K562 (cell line): ENCODE measurements around the gene CT47A1.

Experiments
- BRD4 ChIP-seq: fragments of 200-600 bp; sonication (generic); IDR thresholded peaks from 2 replicates; pipeline ENCODE4 v1.6.1; 2017; ENCODE audit warnings: inconsistent platforms
- CBX5 ChIP-seq: IDR thresholded peaks from 2 replicates; pipeline ENCODE4 v1.6.1; 2014; ENCODE audit warnings: low read depth, borderline replicate concordance
- CHD1 ChIP-seq: fragments of 200-600 bp; sonication (generic); IDR thresholded peaks from one replicate; pipeline ENCODE4 v1.6.1; 2012; ENCODE audit warnings: mild to moderate bottlenecking, moderate library complexity, low read length, inconsistent platforms
- NCOR1 ChIP-seq: fragments of 450-650 bp; IDR thresholded peaks from 2 replicates; pipeline ENCODE4 v1.6.1; 2016; ENCODE audit warnings: mild to moderate bottlenecking, moderate library complexity
- TARDBP ChIP-seq: fragments of 450-650 bp; IDR thresholded peaks from 2 replicates; pipeline ENCODE4 v1.6.1; 2016
- ZFX ChIP-seq: sonication (generic); formaldehyde crosslinking; IDR thresholded peaks from 2 replicates; pipeline ENCODE4 v1.8.0; 2022; ENCODE audit warnings: mild to moderate bottlenecking, missing genetic modification reagents, moderate library complexity
- TF ChIP-seq, protein P1 (sequence below): sonication (generic); formaldehyde crosslinking; IDR thresholded peaks from 2 replicates; pipeline ENCODE4 v1.8.0; 2022; ENCODE audit warnings: missing genetic modification reagents, mild to moderate bottlenecking, moderate library complexity, borderline replicate concordance
- TF ChIP-seq, protein P2 (sequence below): fragments of 200-600 bp; sonication (generic); IDR thresholded peaks from one replicate; pipeline ENCODE4 v1.6.1; 2012; ENCODE audit warnings: mild to moderate bottlenecking, low read depth, low read length, inconsistent platforms

DNA sequence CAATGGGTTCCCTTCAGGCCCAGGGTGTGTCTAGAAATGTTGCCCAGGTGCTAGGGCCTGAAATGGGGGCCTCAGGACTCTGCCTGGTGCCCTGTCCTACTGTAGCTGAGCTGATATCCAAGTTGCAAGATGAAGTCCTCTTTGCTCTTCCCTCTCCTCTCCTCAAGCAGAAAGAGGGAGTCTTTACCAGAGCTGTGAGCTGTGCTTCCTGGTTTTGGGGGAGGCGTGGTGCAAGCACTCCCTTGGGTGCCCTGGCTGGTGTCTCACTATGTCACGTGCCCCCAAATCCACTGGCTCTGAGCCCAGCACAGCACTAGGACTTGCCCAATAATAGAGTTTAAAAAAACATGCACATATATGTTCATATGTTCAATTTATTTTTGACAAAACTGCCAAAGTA lies 29.3 kb upstream of the CT47A1 start:
- TF ChIP-seq CHD1 (no peak), ZFX (CRISPR knock-in tag) (no peak), TARDBP (no peak), NCOR1 (no peak), CBX5 (no peak), BRD4 (no peak)
- TF ChIP-seq, protein P1, sequence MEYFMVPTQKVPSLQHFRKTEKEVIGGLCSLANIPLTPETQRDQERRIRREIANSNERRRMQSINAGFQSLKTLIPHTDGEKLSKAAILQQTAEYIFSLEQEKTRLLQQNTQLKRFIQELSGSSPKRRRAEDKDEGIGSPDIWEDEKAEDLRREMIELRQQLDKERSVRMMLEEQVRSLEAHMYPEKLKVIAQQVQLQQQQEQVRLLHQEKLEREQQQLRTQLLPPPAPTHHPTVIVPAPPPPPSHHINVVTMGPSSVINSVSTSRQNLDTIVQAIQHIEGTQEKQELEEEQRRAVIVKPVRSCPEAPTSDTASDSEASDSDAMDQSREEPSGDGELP (CRISPR knock-in tag), result no peak
- TF ChIP-seq, protein P2, sequence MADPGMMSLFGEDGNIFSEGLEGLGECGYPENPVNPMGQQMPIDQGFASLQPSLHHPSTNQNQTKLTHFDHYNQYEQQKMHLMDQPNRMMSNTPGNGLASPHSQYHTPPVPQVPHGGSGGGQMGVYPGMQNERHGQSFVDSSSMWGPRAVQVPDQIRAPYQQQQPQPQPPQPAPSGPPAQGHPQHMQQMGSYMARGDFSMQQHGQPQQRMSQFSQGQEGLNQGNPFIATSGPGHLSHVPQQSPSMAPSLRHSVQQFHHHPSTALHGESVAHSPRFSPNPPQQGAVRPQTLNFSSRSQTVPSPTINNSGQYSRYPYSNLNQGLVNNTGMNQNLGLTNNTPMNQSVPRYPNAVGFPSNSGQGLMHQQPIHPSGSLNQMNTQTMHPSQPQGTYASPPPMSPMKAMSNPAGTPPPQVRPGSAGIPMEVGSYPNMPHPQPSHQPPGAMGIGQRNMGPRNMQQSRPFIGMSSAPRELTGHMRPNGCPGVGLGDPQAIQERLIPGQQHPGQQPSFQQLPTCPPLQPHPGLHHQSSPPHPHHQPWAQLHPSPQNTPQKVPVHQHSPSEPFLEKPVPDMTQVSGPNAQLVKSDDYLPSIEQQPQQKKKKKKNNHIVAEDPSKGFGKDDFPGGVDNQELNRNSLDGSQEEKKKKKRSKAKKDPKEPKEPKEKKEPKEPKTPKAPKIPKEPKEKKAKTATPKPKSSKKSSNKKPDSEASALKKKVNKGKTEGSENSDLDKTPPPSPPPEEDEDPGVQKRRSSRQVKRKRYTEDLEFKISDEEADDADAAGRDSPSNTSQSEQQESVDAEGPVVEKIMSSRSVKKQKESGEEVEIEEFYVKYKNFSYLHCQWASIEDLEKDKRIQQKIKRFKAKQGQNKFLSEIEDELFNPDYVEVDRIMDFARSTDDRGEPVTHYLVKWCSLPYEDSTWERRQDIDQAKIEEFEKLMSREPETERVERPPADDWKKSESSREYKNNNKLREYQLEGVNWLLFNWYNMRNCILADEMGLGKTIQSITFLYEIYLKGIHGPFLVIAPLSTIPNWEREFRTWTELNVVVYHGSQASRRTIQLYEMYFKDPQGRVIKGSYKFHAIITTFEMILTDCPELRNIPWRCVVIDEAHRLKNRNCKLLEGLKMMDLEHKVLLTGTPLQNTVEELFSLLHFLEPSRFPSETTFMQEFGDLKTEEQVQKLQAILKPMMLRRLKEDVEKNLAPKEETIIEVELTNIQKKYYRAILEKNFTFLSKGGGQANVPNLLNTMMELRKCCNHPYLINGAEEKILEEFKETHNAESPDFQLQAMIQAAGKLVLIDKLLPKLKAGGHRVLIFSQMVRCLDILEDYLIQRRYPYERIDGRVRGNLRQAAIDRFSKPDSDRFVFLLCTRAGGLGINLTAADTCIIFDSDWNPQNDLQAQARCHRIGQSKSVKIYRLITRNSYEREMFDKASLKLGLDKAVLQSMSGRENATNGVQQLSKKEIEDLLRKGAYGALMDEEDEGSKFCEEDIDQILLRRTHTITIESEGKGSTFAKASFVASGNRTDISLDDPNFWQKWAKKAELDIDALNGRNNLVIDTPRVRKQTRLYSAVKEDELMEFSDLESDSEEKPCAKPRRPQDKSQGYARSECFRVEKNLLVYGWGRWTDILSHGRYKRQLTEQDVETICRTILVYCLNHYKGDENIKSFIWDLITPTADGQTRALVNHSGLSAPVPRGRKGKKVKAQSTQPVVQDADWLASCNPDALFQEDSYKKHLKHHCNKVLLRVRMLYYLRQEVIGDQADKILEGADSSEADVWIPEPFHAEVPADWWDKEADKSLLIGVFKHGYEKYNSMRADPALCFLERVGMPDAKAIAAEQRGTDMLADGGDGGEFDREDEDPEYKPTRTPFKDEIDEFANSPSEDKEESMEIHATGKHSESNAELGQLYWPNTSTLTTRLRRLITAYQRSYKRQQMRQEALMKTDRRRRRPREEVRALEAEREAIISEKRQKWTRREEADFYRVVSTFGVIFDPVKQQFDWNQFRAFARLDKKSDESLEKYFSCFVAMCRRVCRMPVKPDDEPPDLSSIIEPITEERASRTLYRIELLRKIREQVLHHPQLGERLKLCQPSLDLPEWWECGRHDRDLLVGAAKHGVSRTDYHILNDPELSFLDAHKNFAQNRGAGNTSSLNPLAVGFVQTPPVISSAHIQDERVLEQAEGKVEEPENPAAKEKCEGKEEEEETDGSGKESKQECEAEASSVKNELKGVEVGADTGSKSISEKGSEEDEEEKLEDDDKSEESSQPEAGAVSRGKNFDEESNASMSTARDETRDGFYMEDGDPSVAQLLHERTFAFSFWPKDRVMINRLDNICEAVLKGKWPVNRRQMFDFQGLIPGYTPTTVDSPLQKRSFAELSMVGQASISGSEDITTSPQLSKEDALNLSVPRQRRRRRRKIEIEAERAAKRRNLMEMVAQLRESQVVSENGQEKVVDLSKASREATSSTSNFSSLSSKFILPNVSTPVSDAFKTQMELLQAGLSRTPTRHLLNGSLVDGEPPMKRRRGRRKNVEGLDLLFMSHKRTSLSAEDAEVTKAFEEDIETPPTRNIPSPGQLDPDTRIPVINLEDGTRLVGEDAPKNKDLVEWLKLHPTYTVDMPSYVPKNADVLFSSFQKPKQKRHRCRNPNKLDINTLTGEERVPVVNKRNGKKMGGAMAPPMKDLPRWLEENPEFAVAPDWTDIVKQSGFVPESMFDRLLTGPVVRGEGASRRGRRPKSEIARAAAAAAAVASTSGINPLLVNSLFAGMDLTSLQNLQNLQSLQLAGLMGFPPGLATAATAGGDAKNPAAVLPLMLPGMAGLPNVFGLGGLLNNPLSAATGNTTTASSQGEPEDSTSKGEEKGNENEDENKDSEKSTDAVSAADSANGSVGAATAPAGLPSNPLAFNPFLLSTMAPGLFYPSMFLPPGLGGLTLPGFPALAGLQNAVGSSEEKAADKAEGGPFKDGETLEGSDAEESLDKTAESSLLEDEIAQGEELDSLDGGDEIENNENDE, result no peak
